Vagina (tissue), 2 donors: ENCODE results near the gene CEP97. TPM values are rescaled to one million over a fixed set of nuclear protein-coding genes. Genes with fewer than 3 reads are reported as not detected.
"Not testable (repeated sequence)": the region's sequence is repeated elsewhere in the genome, so short reads cannot be mapped to it uniquely, and the experiment has no call there.

Experiments used
- DNase-seq, 2 donors: peaks; one replicate each; pipeline ENCODE4 v3.0.0-alpha.2; 2017; ENCODE audit errors: extremely low spot score in 2 of 2
- H3K27ac ChIP-seq: fragments of 200-600 bp; sonication (generic); one replicate; pipeline ENCODE4 v1.5.1; 2019
- H3K27me3 ChIP-seq: fragments of 200-600 bp; sonication (generic); one replicate; pipeline ENCODE4 v1.5.1; 2019
- H3K36me3 ChIP-seq, 2 donors: fragments of 200-600 bp; sonication (generic); one replicate each; pipeline ENCODE4 v1.5.1; 2017 to 2019
- H3K4me1 ChIP-seq: fragments of 200-600 bp; sonication (generic); one replicate; pipeline ENCODE4 v1.5.1; 2019
- H3K4me3 ChIP-seq, 2 donors: fragments of 200-600 bp; sonication (generic); 1 replicate in 1 of 2; 2 replicates in 1 of 2; pipeline ENCODE4 v1.5.1; 2016 to 2019
- H3K9me3 ChIP-seq: fragments of 200-600 bp; sonication (generic); one replicate; pipeline ENCODE4 v1.5.1; 2019
- CTCF ChIP-seq, 3 experiments: fragments of 450-650 bp in 2 of 3; fragments of 200-600 bp in 1 of 3; sonication (generic) in 1 of 3; IDR thresholded peaks; one replicate each; pipeline ENCODE4 v1.5.1; 2017 to 2019; ENCODE audit warnings: antibody characterized with exemption in 3 of 3, mild to moderate bottlenecking in 2 of 3, moderate library complexity in 2 of 3
- POLR2A ChIP-seq, 2 donors: fragments of 450-650 bp; IDR thresholded peaks; one replicate each; pipeline ENCODE4 v1.6.1; 2017; ENCODE audit warnings: antibody characterized with exemption in 2 of 2, mild to moderate bottlenecking in 2 of 2, moderate library complexity in 2 of 2
- POLR2AphosphoS5 ChIP-seq, 2 donors: sonication (generic); formaldehyde crosslinking; IDR thresholded peaks; one replicate each; pipeline ENCODE4 v1.9.0; 2017; ENCODE audit warnings: antibody characterized with exemption in 2 of 2, mild to moderate bottlenecking in 2 of 2, low read depth in 1 of 2; ENCODE audit not compliant: insufficient read depth in 1 of 2
- intact Hi-C: fragments of 100-400 bp; cut with DNase I; formaldehyde crosslinking; loops from one replicate; pipeline ENCODE4 v1.15.1; 2023
- total RNA-seq: library from RNA; depleted of rRNA; stranded (reverse); fragments of >200 nt; gene quantifications from one replicate; pipeline ENCODE4 v1.2.3, GENCODE V29; 2016

CEP97 gene
- total RNA-seq, 1 donor from 2014 or later, result 11.0 TPM

- DNase-seq, result no peak
- H3K4me1 ChIP-seq, result peaks cover 41% of the 10 kb centered on the region
- intact Hi-C loops, result loop anchor here (2.0 to 5.0 kb wide), 2 partner anchors 101 to 105 kb away; partner anchors contain the start of genes NXPE3 and PCNP
- TF ChIP-seq POLR2A (IDR thresholded peaks at IDR 0.05) (no peak), CTCF (IDR thresholded peaks at IDR 0.05) (no peak), POLR2AphosphoS5 (IDR thresholded peaks at IDR 0.05; ENCODE audit: insufficient read depth in 1 of 2, low read depth in 1 of 2) (no peak)
- H3K4me3 ChIP-seq, result peak overlapping the region; percentile 26 to 76
- H3K36me3 ChIP-seq, result peaks cover 0 to 32% of the 10 kb centered on the region in 2 donors
- peak overlapping the region; percentile 69 for H3K27ac ChIP-seq
- no peaks in the 10 kb centered on the region for H3K9me3 ChIP-seq
- no peaks in the 10 kb centered on the region for H3K27me3 ChIP-seq
These were observed 46.8 kb upstream of the CEP97 start for GRCh38 chr3:101677436-101678286.

- H3K9me3 ChIP-seq, H3K27me3 ChIP-seq, H3K4me3 ChIP-seq, H3K27ac ChIP-seq, DNase-seq: not testable (repeated sequence)
- Histone ChIP-seq H3K4me1 (peaks cover 41% of the 10 kb centered on the region), H3K36me3 (peaks cover 0 to 33% of the 10 kb centered on the region in 2 donors)
- intact Hi-C loops, result loop anchor here (5.0 kb wide), 1 partner anchor 107 kb away; the partner anchor contains the start of gene PCNP
These were observed 45.6 kb upstream of the CEP97 start for GRCh38 chr3:101678837-101679236.

GRCh38 chr3:101680466-101680865 is 43.9 kb upstream of the CEP97 start:
- no peak for TF ChIP-seq CTCF (IDR thresholded peaks at IDR 0.05)
- TF ChIP-seq POLR2AphosphoS5 (IDR thresholded peaks at IDR 0.05; ENCODE audit: insufficient read depth in 1 of 2, low read depth in 1 of 2), result no peak
- TF ChIP-seq POLR2A (IDR thresholded peaks at IDR 0.05), result no peak
- Histone ChIP-seq H3K27me3 (no peaks in the 10 kb centered on the region), H3K4me3 (no peak overlapping the region), H3K27ac (no peak overlapping the region), H3K36me3 (peaks cover 0 to 39% of the 10 kb centered on the region in 2 donors), H3K4me1 (peaks cover 41% of the 10 kb centered on the region), H3K9me3 (no peaks in the 10 kb centered on the region)
- no peak for DNase-seq
- intact Hi-C loops, result no loop called here

- peaks cover 0 to 34% of the 10 kb centered on the region in 2 donors for H3K36me3 ChIP-seq
- peak overlapping the region; percentile 66 to 69 for H3K4me3 ChIP-seq
These were observed 39.4 kb upstream of the CEP97 start for GRCh38 chr3:101685050-101685400.

GRCh38 chr3:101685870-101686307 is 38.5 kb upstream of the CEP97 start:
- Histone ChIP-seq H3K27ac (peak overlapping the region; percentile 96), H3K4me3 (peak overlapping the region; percentile 66 to 69), H3K9me3 (no peaks in the 10 kb centered on the region), H3K4me1 (peaks cover 38% of the 10 kb centered on the region), H3K36me3 (peaks cover 0 to 25% of the 10 kb centered on the region in 2 donors), H3K27me3 (no peaks in the 10 kb centered on the region)
- TF ChIP-seq CTCF (IDR thresholded peaks at IDR 0.05) (no peak), POLR2AphosphoS5 (IDR thresholded peaks at IDR 0.05; ENCODE audit: insufficient read depth in 1 of 2, low read depth in 1 of 2) (no peak), POLR2A (IDR thresholded peaks at IDR 0.05) (no peak)
- DNase-seq, result no peak
- intact Hi-C loops, result no loop called here

More at GRCh38 chr3:101685050-101685400, 39.4 kb upstream of the CEP97 start:
- DNase-seq, result no peak
- Histone ChIP-seq H3K4me1 (peaks cover 38% of the 10 kb centered on the region), H3K27ac (peak overlapping the region; percentile 96), H3K9me3 (no peaks in the 10 kb centered on the region), H3K27me3 (no peaks in the 10 kb centered on the region)
- intact Hi-C loops, result no loop called here
- TF ChIP-seq POLR2A (IDR thresholded peaks at IDR 0.05) (no peak), POLR2AphosphoS5 (IDR thresholded peaks at IDR 0.05; ENCODE audit: insufficient read depth in 1 of 2, low read depth in 1 of 2) (peak in 1 of 2 donors; percentile 13), CTCF (IDR thresholded peaks at IDR 0.05) (no peak)
